Upper lobe of right lung (tissue), 1 donor: Measurements from ENCODE around the gene SEL1L3. TPM values are rescaled to one million over a fixed set of nuclear protein-coding genes. Genes with fewer than 3 reads are reported as not detected.

Experiments used
- ATAC-seq: fragments of 200-7000 bp; cut with Tn5 transposase; one replicate; pipeline ENCODE4 v1.9.1; 2020; ENCODE audit warnings: mild to moderate bottlenecking, moderate library complexity
- DNase-seq: peaks from one replicate; pipeline ENCODE4 v3.0.0-alpha.2; 2020
- H3K27ac ChIP-seq: fragments of 200-600 bp; one replicate; pipeline ENCODE4 v1.8.0; 2022
- H3K27me3 ChIP-seq: fragments of 200-600 bp; one replicate; pipeline ENCODE4 v1.8.0; 2022; ENCODE audit warnings: mild to moderate bottlenecking
- H3K36me3 ChIP-seq: fragments of 200-600 bp; one replicate; pipeline ENCODE4 v1.8.0; 2022
- H3K4me1 ChIP-seq: fragments of 200-600 bp; one replicate; pipeline ENCODE4 v1.8.0; 2022
- H3K4me3 ChIP-seq: fragments of 200-600 bp; one replicate; pipeline ENCODE4 v1.8.0; 2022; ENCODE audit warnings: mild to moderate bottlenecking
- H3K9me3 ChIP-seq: fragments of 200-600 bp; one replicate; pipeline ENCODE4 v1.8.0; 2022
- CTCF ChIP-seq: fragments of 200-600 bp; IDR thresholded peaks from one replicate; pipeline ENCODE4 v1.8.0; 2022; ENCODE audit warnings: antibody characterized with exemption
- intact Hi-C: fragments of 100-400 bp; cut with DNase I; formaldehyde crosslinking; loops from one replicate; pipeline ENCODE4 v1.11.0; 2022
- total RNA-seq: library from RNA; stranded (reverse); fragmentation: NEBNext Ultra II Directional; extraction: Animal tissue kit (Norgen Biotek cat#: 25700); gene quantifications from one replicate; pipeline ENCODE4 v1.2.1, GENCODE V29; 2021
- donor health status: DM: no; HTN: yes; CAD: no; lungs with severe emphysema.

SEL1L3 gene
- total RNA-seq, 1 donor from 2014 or later, result 69.2 TPM

GRCh38 chr4:25847329-25847728 is 15.5 kb downstream of the SEL1L3 start:
- Histone ChIP-seq H3K27ac (no peak overlapping the region), H3K27me3 (no peaks in the 10 kb centered on the region), H3K9me3 (no peaks in the 10 kb centered on the region), H3K4me1 (peaks cover 16% of the 10 kb centered on the region), H3K4me3 (no peak overlapping the region), H3K36me3 (peaks cover 12% of the 10 kb centered on the region)
- no peak for DNase-seq
- intact Hi-C loops, result no loop called here
- ATAC-seq, result no peak
- no peak for TF ChIP-seq CTCF

GRCh38 chr4:25845841-25846653 is 16.7 kb downstream of the SEL1L3 start:
- DNase-seq (no peak), ATAC-seq (no peak)
- Histone ChIP-seq H3K27ac (no peak overlapping the region), H3K27me3 (no peaks in the 10 kb centered on the region), H3K4me3 (no peak overlapping the region), H3K4me1 (peaks cover 16% of the 10 kb centered on the region), H3K36me3 (peaks cover 12% of the 10 kb centered on the region), H3K9me3 (no peaks in the 10 kb centered on the region)
- TF ChIP-seq CTCF, result no peak
- intact Hi-C loops, result no loop called here

- intact Hi-C loops, result no loop called here
- no peak overlapping the region for H3K27ac ChIP-seq
- no peak for TF ChIP-seq CTCF
- ATAC-seq (peak; percentile 65), DNase-seq (no peak)
- H3K27me3 ChIP-seq, result no peaks in the 10 kb centered on the region
- no peak overlapping the region for H3K4me3 ChIP-seq
- H3K9me3 ChIP-seq, result no peaks in the 10 kb centered on the region
- peaks cover 16% of the 10 kb centered on the region for H3K4me1 ChIP-seq
- H3K36me3 ChIP-seq, result peaks cover 12% of the 10 kb centered on the region
These were observed 17.7 kb downstream of the SEL1L3 start for GRCh38 chr4:25844961-25845712.

- DNase-seq, result peak; percentile 81
- no peaks in the 10 kb centered on the region for H3K27me3 ChIP-seq
- H3K36me3 ChIP-seq, result peaks cover 12% of the 10 kb centered on the region
- TF ChIP-seq CTCF, result no peak
- peaks cover 16% of the 10 kb centered on the region for H3K4me1 ChIP-seq
- peak; percentile 83 for ATAC-seq
- no peaks in the 10 kb centered on the region for H3K9me3 ChIP-seq
- H3K4me3 ChIP-seq, result peak overlapping the region; percentile 15
- H3K27ac ChIP-seq, result peak overlapping the region; percentile 52
- intact Hi-C loops, result no loop called here
These were observed 19.3 kb downstream of the SEL1L3 start for GRCh38 chr4:25843340-25844097.

GRCh38 chr4:25842229-25842845 is 20.5 kb downstream of the SEL1L3 start:
- no peak for DNase-seq
- Histone ChIP-seq H3K27ac (no peak overlapping the region), H3K27me3 (no peaks in the 10 kb centered on the region), H3K9me3 (no peaks in the 10 kb centered on the region), H3K36me3 (peaks cover 12% of the 10 kb centered on the region), H3K4me1 (peaks cover 16% of the 10 kb centered on the region), H3K4me3 (no peak overlapping the region)
- TF ChIP-seq CTCF, result peak; percentile 8
- intact Hi-C loops, result no loop called here
- peak; percentile 43 for ATAC-seq
